Nephron (organoid): ENCODE measurements around the gene EBI3.
"Not testable (repeated sequence)": the region's sequence is repeated elsewhere in the genome, so short reads cannot be mapped to it uniquely, and the experiment has no call there.

Experiments used
- H3K27ac Mint-ChIP-seq, 3 experiments: 2 replicates each; pipeline ENCODE4 v1.8.0; 2020; ENCODE audit warnings: mixed read lengths in 3 of 3, mild to moderate bottlenecking in 2 of 3, moderate library complexity in 1 of 3
- H3K27me3 Mint-ChIP-seq: 2 replicates; pipeline ENCODE4 v1.8.0; 2021; ENCODE audit warnings: low read depth, mild to moderate bottlenecking, moderate library complexity, mixed read lengths
- H3K36me3 Mint-ChIP-seq: 2 replicates; pipeline ENCODE4 v1.8.0; 2020; ENCODE audit warnings: low read depth, mixed read lengths
- H3K4me1 Mint-ChIP-seq: 2 replicates; pipeline ENCODE4 v1.8.0; 2020; ENCODE audit warnings: mixed read lengths
- H3K4me3 Mint-ChIP-seq, 3 experiments: 2 replicates each; pipeline ENCODE4 v1.8.0; 2020; ENCODE audit warnings: mild to moderate bottlenecking in 3 of 3, mixed read lengths in 3 of 3, moderate library complexity in 2 of 3
- H3K9me3 Mint-ChIP-seq: 2 replicates; pipeline ENCODE4 v1.8.0; 2020; ENCODE audit warnings: mixed read lengths
- TF ChIP-seq, protein P1 (sequence below), 3 experiments: fragments of 200-600 bp; sonication (generic); IDR thresholded peaks; one replicate each; pipeline ENCODE4 v1.5.0; 2021; ENCODE audit warnings: antibody characterized with exemption in 3 of 3; ENCODE audit not compliant: unreplicated experiment in 3 of 3

The EBI3 gene

DNA sequence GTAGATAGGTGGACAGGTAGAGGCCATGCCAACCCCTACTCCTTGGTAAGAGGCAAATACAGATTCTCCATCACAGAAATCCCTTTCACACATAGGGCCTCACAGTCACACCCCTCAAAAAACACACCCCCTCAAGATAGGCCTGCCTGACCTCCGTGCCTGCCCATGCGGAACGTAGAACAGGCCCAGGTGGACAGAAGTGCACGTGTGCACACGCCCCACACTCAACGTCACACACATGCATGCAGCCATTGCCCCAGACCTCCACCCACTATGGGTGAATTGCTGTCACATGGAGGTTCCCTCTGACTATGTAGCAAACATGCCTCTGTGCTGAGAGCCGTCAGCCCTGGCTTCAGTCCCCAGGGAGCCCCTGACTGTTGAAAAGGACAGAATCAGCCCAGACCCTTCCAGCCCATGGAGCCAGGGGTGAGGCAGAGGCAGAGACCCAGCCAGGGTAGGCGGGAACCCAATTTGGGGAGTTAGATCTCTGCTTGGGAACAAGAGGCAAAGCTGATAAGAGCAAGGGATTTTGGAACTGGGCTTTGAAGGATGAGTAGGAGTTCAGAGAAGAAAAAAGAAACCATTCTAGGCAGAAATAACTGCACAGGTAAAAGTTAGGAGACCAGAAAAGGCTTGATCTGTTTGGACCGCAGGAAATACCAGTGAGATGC lies 43.8 kb upstream of the EBI3 start:
- peaks cover 11% of the 10 kb centered on the region for H3K4me1 Mint-ChIP-seq
- H3K36me3 Mint-ChIP-seq: no peaks in the 10 kb centered on the region
- no peak overlapping the region for H3K27ac Mint-ChIP-seq
- peaks cover 13% of the 10 kb centered on the region for H3K27me3 Mint-ChIP-seq
- peak overlapping the region; percentile 31 to 81 (median 46) for H3K4me3 Mint-ChIP-seq
- TF ChIP-seq, protein P1, sequence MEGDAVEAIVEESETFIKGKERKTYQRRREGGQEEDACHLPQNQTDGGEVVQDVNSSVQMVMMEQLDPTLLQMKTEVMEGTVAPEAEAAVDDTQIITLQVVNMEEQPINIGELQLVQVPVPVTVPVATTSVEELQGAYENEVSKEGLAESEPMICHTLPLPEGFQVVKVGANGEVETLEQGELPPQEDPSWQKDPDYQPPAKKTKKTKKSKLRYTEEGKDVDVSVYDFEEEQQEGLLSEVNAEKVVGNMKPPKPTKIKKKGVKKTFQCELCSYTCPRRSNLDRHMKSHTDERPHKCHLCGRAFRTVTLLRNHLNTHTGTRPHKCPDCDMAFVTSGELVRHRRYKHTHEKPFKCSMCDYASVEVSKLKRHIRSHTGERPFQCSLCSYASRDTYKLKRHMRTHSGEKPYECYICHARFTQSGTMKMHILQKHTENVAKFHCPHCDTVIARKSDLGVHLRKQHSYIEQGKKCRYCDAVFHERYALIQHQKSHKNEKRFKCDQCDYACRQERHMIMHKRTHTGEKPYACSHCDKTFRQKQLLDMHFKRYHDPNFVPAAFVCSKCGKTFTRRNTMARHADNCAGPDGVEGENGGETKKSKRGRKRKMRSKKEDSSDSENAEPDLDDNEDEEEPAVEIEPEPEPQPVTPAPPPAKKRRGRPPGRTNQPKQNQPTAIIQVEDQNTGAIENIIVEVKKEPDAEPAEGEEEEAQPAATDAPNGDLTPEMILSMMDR (IDR thresholded peaks at IDR 0.05; ENCODE audit: unreplicated experiment in 3 of 3): no peak
- H3K9me3 Mint-ChIP-seq: no peaks in the 10 kb centered on the region

DNA sequence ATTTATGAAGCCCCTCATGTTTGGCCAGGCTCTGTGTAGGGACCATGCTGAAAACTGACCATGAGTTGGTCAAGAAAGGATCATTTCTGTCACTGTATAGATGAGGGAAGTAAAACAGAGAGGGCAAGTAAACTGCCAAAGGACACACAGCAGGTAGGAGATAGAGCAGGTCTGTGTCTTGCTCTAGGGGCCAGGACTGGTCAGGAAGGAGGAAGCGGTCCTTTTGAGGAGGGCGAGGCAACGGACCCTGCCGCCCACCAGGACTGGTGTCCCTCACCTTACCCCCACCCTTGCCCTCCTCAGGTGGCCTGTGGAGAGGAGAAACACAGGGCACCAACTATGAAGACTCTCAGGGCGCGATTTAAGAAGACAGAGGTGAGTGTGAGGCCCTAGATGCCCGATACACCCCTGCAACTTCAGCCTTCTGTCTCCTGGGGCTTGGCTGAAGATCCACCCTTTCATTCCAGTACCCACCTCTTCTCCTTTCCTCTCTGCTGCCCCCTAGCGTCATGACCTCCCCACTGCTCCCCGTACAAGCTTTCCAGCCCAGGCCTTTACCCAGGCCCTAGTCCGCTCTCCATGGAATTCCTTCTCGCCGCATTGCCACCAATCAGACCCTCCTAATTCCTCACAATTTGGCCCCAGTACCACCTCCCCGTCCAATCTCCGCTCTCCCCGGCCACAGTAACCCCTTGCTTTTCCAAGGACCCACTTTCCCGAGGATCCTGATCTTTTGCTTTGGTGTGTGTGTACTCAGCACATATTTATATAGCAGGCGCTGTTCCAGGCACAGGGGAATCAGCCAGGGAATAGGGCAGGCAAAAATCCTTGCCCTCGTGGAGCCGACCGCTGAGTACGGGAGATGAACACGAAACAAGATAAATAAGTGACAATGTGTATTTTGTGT lies 43.0 kb upstream of the EBI3 start:
- peak overlapping the region in 1 of 3 experiments; percentile 2 for H3K4me3 Mint-ChIP-seq
- H3K36me3 Mint-ChIP-seq: no peaks in the 10 kb centered on the region
- H3K9me3 Mint-ChIP-seq: no peaks in the 10 kb centered on the region
- H3K4me1 Mint-ChIP-seq: peaks cover 11% of the 10 kb centered on the region
- H3K27ac Mint-ChIP-seq: no peak overlapping the region
- TF ChIP-seq, protein P1 (IDR thresholded peaks at IDR 0.05; ENCODE audit: unreplicated experiment in 3 of 3): peak; percentile 59 to 73 (median 72)
- H3K27me3 Mint-ChIP-seq: peaks cover 13% of the 10 kb centered on the region

DNA sequence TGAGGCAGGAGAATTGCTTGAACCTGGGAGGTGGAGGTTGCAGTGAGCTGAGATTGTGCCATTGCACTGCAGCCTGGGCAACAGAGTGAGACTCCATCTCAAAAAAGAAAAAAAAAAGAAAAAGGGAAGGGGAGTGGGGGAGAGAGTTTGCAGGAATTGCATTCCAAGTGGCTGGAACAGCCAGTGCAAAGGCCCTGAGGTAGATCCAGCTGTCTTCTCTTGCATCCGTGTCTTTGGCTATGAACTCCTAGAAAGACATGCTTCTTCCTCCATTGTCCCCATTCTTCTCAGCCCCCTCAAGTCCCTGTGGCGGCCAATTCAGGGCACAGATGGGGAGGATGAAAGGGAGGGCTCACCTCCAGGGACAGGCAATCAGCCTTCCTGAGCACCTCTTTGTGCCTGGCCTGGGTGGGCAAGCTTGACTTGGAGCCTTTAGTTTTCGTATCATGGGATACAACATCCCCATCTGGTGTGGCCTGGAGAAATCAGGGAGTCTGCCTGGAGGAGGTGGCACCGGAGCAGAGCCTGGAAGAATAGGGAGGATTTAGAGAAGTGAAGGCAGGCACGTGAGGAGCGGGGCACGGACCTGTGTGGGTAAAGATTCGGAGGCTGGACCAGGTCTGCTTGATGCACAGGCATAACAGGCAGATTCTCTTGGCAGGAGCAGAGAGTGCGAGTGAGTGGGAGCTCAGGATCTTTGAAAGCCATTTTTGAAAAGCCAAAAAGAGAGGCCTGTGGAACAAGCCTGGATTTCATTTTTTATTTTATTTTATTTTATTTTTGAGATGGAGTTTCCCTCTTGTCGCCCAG lies 41.8 kb upstream of the EBI3 start:
- Mint-ChIP-seq H3K4me1 (peaks cover 5% of the 10 kb centered on the region), H3K9me3 (no peaks in the 10 kb centered on the region), H3K27ac (no peak overlapping the region), H3K36me3 (no peaks in the 10 kb centered on the region), H3K4me3 (no peak overlapping the region), H3K27me3 (peaks cover 15% of the 10 kb centered on the region)
- TF ChIP-seq, protein P1 (IDR thresholded peaks at IDR 0.05; ENCODE audit: unreplicated experiment in 3 of 3): no peak

DNA sequence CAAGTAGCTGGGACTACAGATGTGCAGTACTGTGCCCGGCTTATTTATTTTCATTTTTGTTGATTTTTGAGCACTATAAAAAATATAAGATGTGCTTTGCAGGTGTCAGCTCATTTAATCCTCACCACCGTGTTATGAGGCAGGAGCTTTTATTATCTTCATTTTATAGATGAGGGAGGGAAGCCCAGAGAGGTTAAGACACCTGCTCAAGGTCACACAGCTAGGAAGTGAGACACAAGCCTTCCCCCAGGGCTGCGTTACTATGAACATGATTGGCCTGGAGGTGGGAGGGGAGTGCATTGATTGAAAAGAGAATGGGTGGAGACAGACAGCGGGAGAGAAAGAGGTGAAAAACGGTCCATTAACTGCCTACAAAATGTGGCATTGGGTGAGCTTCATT lies 39.7 kb upstream of the EBI3 start:
- Mint-ChIP-seq H3K4me1 (no peaks in the 10 kb centered on the region), H3K27me3 (peaks cover 25% of the 10 kb centered on the region), H3K4me3 (no peak overlapping the region), H3K36me3 (no peaks in the 10 kb centered on the region), H3K9me3 (no peaks in the 10 kb centered on the region), H3K27ac (no peak overlapping the region)
- TF ChIP-seq, protein P1 (IDR thresholded peaks at IDR 0.05; ENCODE audit: unreplicated experiment in 3 of 3): no peak

DNA sequence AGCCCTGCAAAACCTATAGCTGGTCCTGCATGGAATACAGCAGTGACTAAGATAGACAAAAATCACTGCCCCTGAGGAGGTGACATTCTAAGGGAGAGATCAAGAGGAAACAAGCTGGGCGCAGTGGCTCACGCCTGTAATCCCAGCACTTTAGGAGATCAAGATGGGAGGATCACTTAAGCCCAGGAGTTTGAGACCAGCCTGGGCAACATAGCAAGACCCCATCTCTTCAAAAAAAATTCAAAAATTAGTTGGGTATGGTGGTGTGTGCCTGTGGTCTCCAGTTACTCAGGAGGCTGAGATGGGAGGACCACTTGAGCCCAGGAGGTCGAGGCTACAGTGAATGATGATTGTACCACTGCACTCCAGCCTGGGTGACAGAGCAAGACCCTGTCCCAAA lies 36.8 kb upstream of the EBI3 start:
- H3K27ac Mint-ChIP-seq, H3K36me3 Mint-ChIP-seq, H3K4me3 Mint-ChIP-seq, H3K9me3 Mint-ChIP-seq, H3K4me1 Mint-ChIP-seq: not testable (repeated sequence)
- H3K27me3 Mint-ChIP-seq: peaks cover 48% of the 10 kb centered on the region

DNA sequence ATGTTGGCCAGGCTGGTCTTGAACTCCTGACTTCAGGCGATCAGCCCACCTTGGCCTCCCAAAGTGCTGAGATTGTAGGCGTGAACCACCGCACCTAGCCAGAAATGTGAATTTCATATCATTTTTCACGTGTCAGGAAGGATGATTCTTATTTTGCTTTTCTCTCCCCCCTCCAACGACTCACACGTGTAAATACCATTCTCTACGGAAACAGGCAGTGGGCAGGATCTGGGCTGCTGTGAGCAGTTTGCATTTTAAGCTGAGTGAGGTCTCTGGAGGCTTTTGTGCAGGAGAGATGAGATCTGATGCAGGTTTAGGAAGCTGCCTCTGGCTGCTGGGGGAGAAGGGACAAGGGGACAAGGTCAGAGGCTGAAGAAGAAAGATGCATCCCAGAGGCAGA lies 35.0 kb upstream of the EBI3 start:
- peaks cover 7% of the 10 kb centered on the region for H3K36me3 Mint-ChIP-seq
- no peak overlapping the region for H3K4me3 Mint-ChIP-seq
- peaks cover 11% of the 10 kb centered on the region for H3K4me1 Mint-ChIP-seq
- peaks cover 63% of the 10 kb centered on the region for H3K27me3 Mint-ChIP-seq
- TF ChIP-seq, protein P1 (IDR thresholded peaks at IDR 0.05; ENCODE audit: unreplicated experiment in 3 of 3): no peak
- peaks cover 6% of the 10 kb centered on the region for H3K9me3 Mint-ChIP-seq
- no peak overlapping the region for H3K27ac Mint-ChIP-seq
